Transverse colon (tissue), 1 donor: ENCODE results near the gene UBR7.

Experiments used
- EP300 ChIP-seq: sonication (generic); formaldehyde crosslinking; IDR thresholded peaks from one replicate; pipeline ENCODE4 v1.6.1; 2017; ENCODE audit warnings: antibody characterized with exemption, low read depth
- POLR2A ChIP-seq: fragments of 450-650 bp; IDR thresholded peaks from one replicate; pipeline ENCODE4 v1.6.1; 2016; ENCODE audit warnings: antibody characterized with exemption, mild to moderate bottlenecking, moderate library complexity

- no peak for TF ChIP-seq EP300
- no peak for TF ChIP-seq POLR2A
These were observed 21.5 kb downstream of the UBR7 start for GRCh38 chr14:93228550-93228949.
